H1 (cell line): ENCODE results near the gene INPP4B. TPM values are rescaled to one million over a fixed set of nuclear protein-coding genes. Genes with fewer than 3 reads are reported as not detected.

ENCODE experiments used
- ASH2L ChIP-seq: fragments of 200-600, 300-600 bp; sonication (generic); IDR thresholded peaks from one replicate; pipeline ENCODE4 v1.7.1; 2017; ENCODE audit warnings: low read length
- ATF3 ChIP-seq: IDR thresholded peaks from 2 replicates; pipeline ENCODE4 v1.6.1; 2011; ENCODE audit warnings: low read depth, mild to moderate bottlenecking, low read length; ENCODE audit not compliant: insufficient read depth
- FOSL1 ChIP-seq: IDR thresholded peaks from 2 replicates; pipeline ENCODE4 v1.6.1; 2011; ENCODE audit warnings: mild to moderate bottlenecking, low read depth, low read length, moderate library complexity; ENCODE audit not compliant: insufficient read depth
- MAFK ChIP-seq: IDR thresholded peaks from 2 replicates; pipeline ENCODE4 v1.6.1; 2012; ENCODE audit warnings: low read depth, mild to moderate bottlenecking, improper control_type of control experiment, low read length
- RAD21 ChIP-seq, 2 experiments: IDR thresholded peaks in 1 of 2; conservative IDR thresholded peaks in 1 of 2; 2 replicates each; pipeline ENCODE4 v1.6.1; 2011; ENCODE audit warnings: low read depth in 2 of 2, low read length in 2 of 2, improper control_type of control experiment in 1 of 2, inconsistent platforms in 1 of 2, mild to moderate bottlenecking in 1 of 2, moderate library complexity in 1 of 2
- polyA plus RNA-seq, 7 experiments: library from polyadenylated mRNA; depleted of rRNA in 3 of 7; stranded (reverse) in 5 of 7; unstranded in 2 of 7; fragments of >200 nt in 5 of 7; fragments of 200-250 nt in 2 of 7; gene quantifications; 1 replicate in 5 of 7; 2 replicates in 1 of 7; 4 replicates in 1 of 7; pipeline versions ENCODE4 v1.2.1 to v1.2.3, GENCODE V29; 2011 to 2013; ENCODE audit warnings: missing spikeins in 2 of 7, mixed read lengths in 2 of 7
- total RNA-seq: library from RNA; stranded (reverse); fragmentation: NEBNext Ultra II Directional; extraction: Animal tissue kit (Norgen Biotek cat#: 25700); gene quantifications from 2 replicates; pipeline ENCODE4 v1.2.1, GENCODE V29; 2021

The INPP4B gene
- total and polyA plus RNA-seq, 2 of the 8 experiments (the other 6 are each of a cell fraction or from before 2014, with no cell fraction given) = 0.11 to 0.54 TPM

DNA sequence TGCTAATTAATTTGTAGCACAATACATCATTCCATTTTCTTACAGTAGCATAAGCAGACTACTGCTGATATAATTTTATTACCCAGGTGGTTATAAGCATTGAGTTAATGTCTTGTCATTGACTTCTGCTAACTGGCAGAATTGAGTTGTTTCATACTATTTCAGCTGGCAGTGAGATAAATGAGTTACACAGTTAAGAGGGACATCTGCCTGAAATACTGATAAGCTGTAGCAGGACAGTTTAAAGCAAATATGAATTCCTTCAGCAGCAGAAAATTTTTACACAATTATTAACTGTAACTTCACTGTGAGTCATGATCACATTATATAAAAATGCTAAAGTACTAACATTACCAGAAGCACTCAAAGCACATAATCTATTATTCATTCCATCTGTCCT is 326.8 kb downstream of the INPP4B start (continued):
- TF ChIP-seq ATF3 (no peak), ASH2L (no peak), FOSL1 (no peak), MAFK (no peak), RAD21 (IDR thresholded peaks at IDR 0.05 in 1 of 2, conservative IDR thresholded peaks at IDR 0.05 in 1 of 2; ENCODE audit: low read depth in 2 of 2, low read length in 2 of 2) (no peak)
